ENCODE results near the gene TKFC. TPM values are rescaled to one million over a fixed set of nuclear protein-coding genes. Genes with fewer than 3 reads are reported as not detected.

Gene TKFC
- total and polyA plus RNA-seq, 2 experiments from 2014 or later = 42.3 to 104 TPM

DNA sequence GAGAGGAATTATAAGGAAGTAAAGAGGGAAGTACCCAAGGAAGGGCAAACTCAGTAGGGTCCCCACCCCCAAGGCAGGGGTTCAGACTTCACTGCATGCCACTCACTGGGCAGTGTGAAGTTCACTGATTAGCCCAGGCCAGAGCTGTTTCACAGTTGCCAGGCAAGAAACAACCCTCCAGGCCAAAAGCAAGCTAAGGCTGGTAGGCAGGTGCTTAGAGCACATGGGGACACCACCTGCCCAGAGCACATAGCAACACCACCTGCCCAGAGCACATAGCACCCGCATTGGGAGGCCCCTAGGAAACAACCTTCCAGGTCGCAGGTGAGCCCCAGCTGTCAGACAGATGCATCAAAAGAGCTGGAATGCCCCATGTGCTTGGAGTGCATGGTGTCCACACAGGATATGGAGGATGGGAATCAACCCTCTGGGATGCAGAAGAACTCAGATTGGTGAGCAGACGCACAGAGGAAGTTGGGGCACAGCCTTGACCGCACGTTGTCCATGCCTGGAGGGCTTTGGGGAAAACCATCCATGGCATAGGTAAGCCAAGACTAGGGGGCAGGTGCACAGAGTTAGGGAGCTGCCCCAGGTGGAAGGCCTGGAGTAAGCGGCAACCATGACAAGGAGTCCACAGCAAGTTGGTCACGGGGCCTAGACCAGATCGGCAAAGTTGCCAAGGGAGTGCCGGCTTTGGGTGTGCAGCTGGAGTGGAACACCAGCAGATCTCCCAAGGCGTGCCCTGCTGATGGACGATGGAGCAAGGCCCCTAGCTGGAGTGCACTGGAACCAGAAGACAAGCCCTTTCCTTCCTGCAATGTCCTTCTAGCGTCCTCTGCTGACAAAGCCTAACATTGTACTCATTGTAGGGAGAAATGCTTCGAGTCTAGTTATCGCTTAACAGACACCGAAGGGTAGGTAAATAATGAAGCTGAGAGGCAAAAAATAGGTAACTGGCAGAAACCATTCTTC, 51.5 kb downstream of the TKFC start:
- Histone ChIP-seq H3K27ac (no peak overlapping the region), H3K4me2 (no peak overlapping the region), H3K4me1 (ENCODE audit: insufficient read depth) (no peaks in the 10 kb centered on the region), H4K20me1 (ENCODE audit: insufficient read depth, poor library complexity, severe bottlenecking) (no peaks in the 10 kb centered on the region), H3K9me2 (replicated peaks; ENCODE audit: insufficient read depth) (no peaks in the 10 kb centered on the region), H3K27me3 (no peaks in the 10 kb centered on the region), H3K79me2 (no peaks in the 10 kb centered on the region), H3K36me3 (replicated peaks; ENCODE audit: insufficient read depth, low read depth) (no peaks in the 10 kb centered on the region), H2AFZ (no peak overlapping the region), H3K9me3 (ENCODE audit: low read depth) (no peaks in the 10 kb centered on the region), H3K4me3 (no peak overlapping the region)
- DNase-seq (ENCODE audit: low spot score) = peak; percentile 19
- TF ChIP-seq EZH2phosphoT487 (IDR thresholded peaks at IDR 0.05; ENCODE audit: low read depth, severe bottlenecking, unreplicated experiment) = no peak
- WGBS (ENCODE audit: low lambda C conversion rate, missing lambda C conversion rate) = 85% methylated on average over 15 of the region's 15 CpGs

DNA sequence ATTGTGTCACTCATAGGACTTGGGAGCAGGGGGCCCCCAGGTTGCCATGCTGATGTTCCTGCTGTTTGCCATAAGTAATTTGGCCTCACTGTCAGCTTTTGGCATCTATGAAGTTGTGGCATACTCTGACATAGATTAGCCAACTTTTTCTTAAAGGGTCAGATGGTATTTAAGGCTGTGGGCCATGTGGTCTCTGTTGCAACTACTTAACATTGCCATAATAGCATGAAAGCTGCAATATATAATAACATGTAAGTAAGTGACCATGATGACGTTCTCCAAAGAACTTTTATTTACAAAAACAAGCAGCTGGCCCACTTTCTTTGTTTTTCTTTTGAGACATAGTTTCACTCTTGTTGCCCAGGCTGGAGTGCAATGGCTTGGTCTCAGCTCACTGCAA, 57.1 kb downstream of the TKFC start:
- H3K4me3 ChIP-seq = no peak overlapping the region
- H3K36me3 ChIP-seq (replicated peaks; ENCODE audit: insufficient read depth, low read depth) = no peaks in the 10 kb centered on the region
- DNase-seq (ENCODE audit: low spot score) = no peak
- no peak overlapping the region for H2AFZ ChIP-seq
- no peak overlapping the region for H3K4me2 ChIP-seq
- H3K9me2 ChIP-seq (replicated peaks; ENCODE audit: insufficient read depth) = no peaks in the 10 kb centered on the region
- no peaks in the 10 kb centered on the region for H3K9me3 ChIP-seq (ENCODE audit: low read depth)
- no peak overlapping the region for H3K27ac ChIP-seq
- peaks cover 11% of the 10 kb centered on the region for H3K4me1 ChIP-seq (ENCODE audit: insufficient read depth)
- H3K79me2 ChIP-seq = peaks cover 13% of the 10 kb centered on the region
- 88% methylated on average over 1 of the region's 1 CpG for WGBS (ENCODE audit: low lambda C conversion rate, missing lambda C conversion rate)
- H3K27me3 ChIP-seq = no peaks in the 10 kb centered on the region
- no peaks in the 10 kb centered on the region for H4K20me1 ChIP-seq (ENCODE audit: insufficient read depth, poor library complexity, severe bottlenecking)
- TF ChIP-seq, protein P1, sequence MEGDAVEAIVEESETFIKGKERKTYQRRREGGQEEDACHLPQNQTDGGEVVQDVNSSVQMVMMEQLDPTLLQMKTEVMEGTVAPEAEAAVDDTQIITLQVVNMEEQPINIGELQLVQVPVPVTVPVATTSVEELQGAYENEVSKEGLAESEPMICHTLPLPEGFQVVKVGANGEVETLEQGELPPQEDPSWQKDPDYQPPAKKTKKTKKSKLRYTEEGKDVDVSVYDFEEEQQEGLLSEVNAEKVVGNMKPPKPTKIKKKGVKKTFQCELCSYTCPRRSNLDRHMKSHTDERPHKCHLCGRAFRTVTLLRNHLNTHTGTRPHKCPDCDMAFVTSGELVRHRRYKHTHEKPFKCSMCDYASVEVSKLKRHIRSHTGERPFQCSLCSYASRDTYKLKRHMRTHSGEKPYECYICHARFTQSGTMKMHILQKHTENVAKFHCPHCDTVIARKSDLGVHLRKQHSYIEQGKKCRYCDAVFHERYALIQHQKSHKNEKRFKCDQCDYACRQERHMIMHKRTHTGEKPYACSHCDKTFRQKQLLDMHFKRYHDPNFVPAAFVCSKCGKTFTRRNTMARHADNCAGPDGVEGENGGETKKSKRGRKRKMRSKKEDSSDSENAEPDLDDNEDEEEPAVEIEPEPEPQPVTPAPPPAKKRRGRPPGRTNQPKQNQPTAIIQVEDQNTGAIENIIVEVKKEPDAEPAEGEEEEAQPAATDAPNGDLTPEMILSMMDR (IDR thresholded peaks at IDR 0.05; ENCODE audit: poor library complexity) = no peak
- TF ChIP-seq EZH2phosphoT487 (IDR thresholded peaks at IDR 0.05; ENCODE audit: low read depth, severe bottlenecking, unreplicated experiment) = no peak
- TF ChIP-seq EZH2 (IDR thresholded peaks at IDR 0.05; ENCODE audit: borderline replicate concordance) = no peak

DNA sequence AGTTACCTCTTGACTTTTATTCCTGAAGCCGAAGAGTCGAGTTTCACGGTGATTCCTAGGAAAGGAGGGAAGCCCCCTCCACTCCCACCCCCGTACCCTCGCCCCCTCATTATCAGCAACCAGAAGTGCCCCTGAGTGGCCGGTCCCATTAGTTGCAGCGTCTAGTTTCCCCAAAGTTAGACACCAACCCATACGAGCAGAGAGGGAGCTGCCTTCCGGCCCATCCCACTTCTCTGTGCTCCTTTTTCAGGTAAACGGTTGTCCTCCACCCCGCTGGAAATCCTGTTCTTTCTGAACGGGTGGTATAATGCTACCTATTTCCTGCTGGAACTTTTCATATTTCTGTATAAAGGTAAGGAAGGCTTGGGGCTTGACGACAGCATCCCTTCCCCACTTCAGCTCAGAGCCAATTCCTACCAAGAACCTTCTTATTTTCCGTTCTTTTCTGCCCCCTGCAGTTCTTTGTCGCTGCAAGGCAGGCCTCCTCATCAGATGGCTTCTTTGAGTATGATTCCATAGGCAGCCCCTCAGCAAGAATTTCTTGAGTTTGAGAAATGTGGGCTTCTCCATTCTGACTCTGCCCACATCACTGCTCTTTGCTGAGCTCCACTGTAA, 60.1 kb downstream of the TKFC start:
- WGBS (ENCODE audit: low lambda C conversion rate, missing lambda C conversion rate) = 12% methylated on average over 15 of the region's 15 CpGs
- Histone ChIP-seq H3K9me2 (replicated peaks; ENCODE audit: insufficient read depth) (no peaks in the 10 kb centered on the region), H4K20me1 (ENCODE audit: insufficient read depth, poor library complexity, severe bottlenecking) (no peaks in the 10 kb centered on the region), H3K4me1 (ENCODE audit: insufficient read depth) (peaks cover 11% of the 10 kb centered on the region), H3K4me3 (peak overlapping the region; percentile 94), H3K79me2 (peaks cover 16% of the 10 kb centered on the region), H3K27me3 (no peaks in the 10 kb centered on the region), H3K9me3 (ENCODE audit: low read depth) (no peaks in the 10 kb centered on the region), H3K27ac (peak overlapping the region; percentile 92), H3K36me3 (replicated peaks; ENCODE audit: insufficient read depth, low read depth) (no peaks in the 10 kb centered on the region), H2AFZ (peak overlapping the region; percentile 96), H3K4me2 (peak overlapping the region; percentile 92)
- DNase-seq (ENCODE audit: low spot score) = peak; percentile 48
- TF ChIP-seq, protein P1 (IDR thresholded peaks at IDR 0.05; ENCODE audit: poor library complexity) = peak; percentile 36
- no peak for TF ChIP-seq EZH2 (IDR thresholded peaks at IDR 0.05; ENCODE audit: borderline replicate concordance)

Other genes starting within 250 kb of the TKFC start
- not detected in 2 replicates for gene CD5, start 230.7 kb upstream of the TKFC start, total RNA-seq
- 0.06 TPM in 1 of 2 replicates, not detected in the other for gene CD5, start 230.7 kb upstream of the TKFC start, polyA plus RNA-seq
- gene VPS37C, start 171.8 kb upstream of the TKFC start, total RNA-seq = 12.2 and 17.0 TPM in 2 replicates
- 23.0 and 26.6 TPM in 2 replicates for gene VPS37C, start 171.8 kb upstream of the TKFC start, polyA plus RNA-seq
- gene PGA3, start 129.7 kb upstream of the TKFC start, total RNA-seq = 0.27 and 0.48 TPM in 2 replicates
- 0.39 and 1.4 TPM in 2 replicates for gene PGA3, start 129.7 kb upstream of the TKFC start, polyA plus RNA-seq
- gene PGA4, start 110.9 kb upstream of the TKFC start, total RNA-seq = 2.0 and 7.1 TPM in 2 replicates
- 4.2 and 16.2 TPM in 2 replicates for gene PGA4, start 110.9 kb upstream of the TKFC start, polyA plus RNA-seq
- 0.77 and 1.5 TPM in 2 replicates for gene PGA5, start 92.1 kb upstream of the TKFC start, total RNA-seq
- gene PGA5, start 92.1 kb upstream of the TKFC start, polyA plus RNA-seq = 1.8 and 2.7 TPM in 2 replicates
- gene VWCE, start 37.9 kb upstream of the TKFC start, total RNA-seq = 6.7 and 7.8 TPM in 2 replicates
- 11.0 and 13.4 TPM in 2 replicates for gene VWCE, start 37.9 kb upstream of the TKFC start, polyA plus RNA-seq
- 207 and 215 TPM in 2 replicates for gene DDB1, start 123 bp upstream of the TKFC start, total RNA-seq
- gene DDB1, start 123 bp upstream of the TKFC start, polyA plus RNA-seq = 166 and 177 TPM in 2 replicates
- gene CYB561A3, start 28.7 kb downstream of the TKFC start, total RNA-seq = 34.8 and 37.2 TPM in 2 replicates
- 31.5 and 35.9 TPM in 2 replicates for gene CYB561A3, start 28.7 kb downstream of the TKFC start, polyA plus RNA-seq
- gene TMEM138, start 29.1 kb downstream of the TKFC start, total RNA-seq = 26.4 and 32.8 TPM in 2 replicates
- 36.5 and 48.6 TPM in 2 replicates for gene TMEM138, start 29.1 kb downstream of the TKFC start, polyA plus RNA-seq
- gene TMEM216, start 59.4 kb downstream of the TKFC start, total RNA-seq = 26.9 and 28.7 TPM in 2 replicates
- gene TMEM216, start 59.4 kb downstream of the TKFC start, polyA plus RNA-seq = 20.5 and 21.1 TPM in 2 replicates
- 29.7 and 39.6 TPM in 2 replicates for gene CPSF7, start 96.7 kb downstream of the TKFC start, total RNA-seq
- 27.5 and 29.0 TPM in 2 replicates for gene CPSF7, start 96.7 kb downstream of the TKFC start, polyA plus RNA-seq
- gene SDHAF2, start 96.9 kb downstream of the TKFC start, total RNA-seq = 47.8 and 62.3 TPM in 2 replicates
- 72.0 and 74.3 TPM in 2 replicates for gene SDHAF2, start 96.9 kb downstream of the TKFC start, polyA plus RNA-seq
- gene LRRC10B, start 175.5 kb downstream of the TKFC start, total RNA-seq = 0.20 and 0.43 TPM in 2 replicates
- 0.68 TPM in 1 of 2 replicates, not detected in the other for gene LRRC10B, start 175.5 kb downstream of the TKFC start, polyA plus RNA-seq
- 13.5 and 15.5 TPM in 2 replicates for gene SYT7, start 247.8 kb downstream of the TKFC start, total RNA-seq
- gene SYT7, start 247.8 kb downstream of the TKFC start, polyA plus RNA-seq = 8.7 and 11.3 TPM in 2 replicates

All from hepatocyte (in vitro differentiated cells).